ENCODE data around the gene CCL18. TPM values are rescaled to one million over a fixed set of nuclear protein-coding genes. Genes with fewer than 3 reads are reported as not detected.
"Not testable (repeated sequence)": the region's sequence is repeated elsewhere in the genome, so short reads cannot be mapped to it uniquely, and the experiment has no call there.

Gene CCL18
- total RNA-seq, 2 donors from 2014 or later = not detected

DNA sequence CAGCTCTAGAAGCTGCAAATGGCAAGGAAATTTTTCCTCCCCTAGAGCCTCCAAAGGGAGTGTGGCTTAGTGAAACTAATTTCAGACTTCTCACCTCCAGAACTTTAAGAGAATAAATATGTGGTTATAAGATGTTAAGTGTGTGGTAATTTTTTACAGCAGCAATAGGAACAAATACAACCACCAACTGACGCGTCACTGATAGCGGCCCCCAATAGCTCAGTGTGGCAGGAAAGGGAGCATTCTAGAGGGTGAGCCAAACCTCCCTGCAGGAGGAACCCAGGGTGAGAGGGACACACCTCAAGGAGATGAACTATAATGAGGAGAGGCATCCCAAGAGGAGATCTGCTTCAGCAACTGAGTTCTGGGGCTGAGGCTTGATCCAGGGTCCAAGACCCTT lies 43.6 kb downstream of the CCL18 start:
- Histone ChIP-seq H3K27me3 (ENCODE audit: control insufficient read depth, insufficient read depth, low read length, poor library complexity, severe bottlenecking) (peaks cover 83% of the 10 kb centered on the region), H3K4me3 (ENCODE audit: low read length) (no peak overlapping the region), H3K9ac (ENCODE audit: extremely low read depth, low read length, poor library complexity, severe bottlenecking) (no peak overlapping the region), H3K36me3 (ENCODE audit: control insufficient read depth, insufficient read depth, low read length) (no peaks in the 10 kb centered on the region), H3K27ac (ENCODE audit: low read depth, low read length) (no peak overlapping the region), H3K4me1 (ENCODE audit: control insufficient read depth, insufficient read depth, low read length) (no peaks in the 10 kb centered on the region), H3K9me3 (ENCODE audit: control insufficient read depth, low read length) (peaks cover 10% of the 10 kb centered on the region)
- Mint-ChIP-seq H3K27me3 (ENCODE audit: insufficient read depth) (peaks cover 69% of the 10 kb centered on the region), H3K27ac (no peak overlapping the region), H3K9me3 (peaks cover 6% of the 10 kb centered on the region), H3K36me3 (ENCODE audit: low read depth) (no peaks in the 10 kb centered on the region), H3K4me1 (peaks cover 14% of the 10 kb centered on the region), H3K4me3 (no peak overlapping the region)
- 92% methylated on average over 3 of the region's 3 CpGs; no CpG with 5 or more reads in 1 of the 2 experiments for WGBS, 2 experiments (ENCODE audit: insufficient coverage in 1 of 2, insufficient read length in 1 of 2)
- DNase-seq = peak; percentile 13
- TF ChIP-seq, protein P1, sequence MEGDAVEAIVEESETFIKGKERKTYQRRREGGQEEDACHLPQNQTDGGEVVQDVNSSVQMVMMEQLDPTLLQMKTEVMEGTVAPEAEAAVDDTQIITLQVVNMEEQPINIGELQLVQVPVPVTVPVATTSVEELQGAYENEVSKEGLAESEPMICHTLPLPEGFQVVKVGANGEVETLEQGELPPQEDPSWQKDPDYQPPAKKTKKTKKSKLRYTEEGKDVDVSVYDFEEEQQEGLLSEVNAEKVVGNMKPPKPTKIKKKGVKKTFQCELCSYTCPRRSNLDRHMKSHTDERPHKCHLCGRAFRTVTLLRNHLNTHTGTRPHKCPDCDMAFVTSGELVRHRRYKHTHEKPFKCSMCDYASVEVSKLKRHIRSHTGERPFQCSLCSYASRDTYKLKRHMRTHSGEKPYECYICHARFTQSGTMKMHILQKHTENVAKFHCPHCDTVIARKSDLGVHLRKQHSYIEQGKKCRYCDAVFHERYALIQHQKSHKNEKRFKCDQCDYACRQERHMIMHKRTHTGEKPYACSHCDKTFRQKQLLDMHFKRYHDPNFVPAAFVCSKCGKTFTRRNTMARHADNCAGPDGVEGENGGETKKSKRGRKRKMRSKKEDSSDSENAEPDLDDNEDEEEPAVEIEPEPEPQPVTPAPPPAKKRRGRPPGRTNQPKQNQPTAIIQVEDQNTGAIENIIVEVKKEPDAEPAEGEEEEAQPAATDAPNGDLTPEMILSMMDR (conservative IDR thresholded peaks at IDR 0.05) = no peak

DNA sequence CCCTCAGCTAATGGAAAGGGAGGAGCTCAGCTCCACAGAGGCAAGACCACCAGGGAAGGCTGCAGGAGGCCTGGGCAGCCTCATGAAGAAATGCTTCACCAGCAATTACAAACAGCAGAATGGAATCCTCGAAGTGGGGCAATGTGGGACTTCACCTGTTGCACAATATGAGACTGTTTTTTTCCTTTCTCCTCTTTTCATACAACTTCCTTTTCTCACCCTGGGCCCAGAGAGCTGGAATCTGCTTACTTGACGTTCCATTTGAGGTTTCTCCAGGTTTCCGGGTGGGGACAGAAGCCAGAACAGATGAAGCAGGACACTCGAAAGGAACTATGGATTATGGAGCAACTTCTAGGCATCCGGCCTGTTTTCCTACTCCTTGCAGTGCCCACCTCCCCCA lies 44.2 kb downstream of the CCL18 start:
- not testable (repeated sequence) for H3K27ac ChIP-seq (ENCODE audit: low read depth, low read length); H3K4me1 ChIP-seq (ENCODE audit: control insufficient read depth, insufficient read depth, low read length); H3K4me3 Mint-ChIP-seq; H3K36me3 ChIP-seq (ENCODE audit: control insufficient read depth, insufficient read depth, low read length); H3K9me3 Mint-ChIP-seq; H3K9ac ChIP-seq (ENCODE audit: extremely low read depth, low read length, poor library complexity, severe bottlenecking); H3K27ac Mint-ChIP-seq; H3K9me3 ChIP-seq (ENCODE audit: control insufficient read depth, low read length); H3K36me3 Mint-ChIP-seq (ENCODE audit: low read depth); H3K4me3 ChIP-seq (ENCODE audit: low read length)
- peaks cover 63% of the 10 kb centered on the region for H3K27me3 Mint-ChIP-seq (ENCODE audit: insufficient read depth)
- DNase-seq = peak; percentile 27
- peaks cover 77% of the 10 kb centered on the region for H3K27me3 ChIP-seq (ENCODE audit: control insufficient read depth, insufficient read depth, low read length, poor library complexity, severe bottlenecking)
- WGBS, 2 experiments (ENCODE audit: insufficient coverage in 1 of 2, insufficient read length in 1 of 2) = 86 to 100% methylated on average over 1 to 5 of the region's 5 CpGs
- peaks cover 14% of the 10 kb centered on the region for H3K4me1 Mint-ChIP-seq

DNA sequence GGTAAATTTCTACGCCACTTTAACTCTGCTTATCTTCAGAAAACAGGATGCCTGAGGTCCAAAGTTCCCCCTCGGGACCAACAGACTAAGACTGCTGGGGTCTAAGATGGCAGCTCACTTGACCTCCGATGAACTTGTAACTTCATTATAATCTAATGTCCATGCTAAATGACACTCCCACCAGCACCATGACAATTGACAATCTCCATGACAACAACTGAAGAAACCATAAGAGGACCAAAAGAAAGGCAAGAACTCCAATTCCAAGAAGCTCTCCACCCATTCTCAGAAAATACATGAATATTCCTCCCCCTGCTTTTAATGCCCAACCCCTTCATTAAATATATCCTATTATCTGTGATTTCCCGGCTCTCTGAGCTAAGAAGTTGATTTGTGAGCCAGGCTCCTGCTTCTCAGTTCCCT lies 47.0 kb downstream of the CCL18 start:
- Histone ChIP-seq H3K27me3 (ENCODE audit: control insufficient read depth, insufficient read depth, low read length, poor library complexity, severe bottlenecking) (peaks cover 49% of the 10 kb centered on the region), H3K4me3 (ENCODE audit: low read length) (no peak overlapping the region), H3K9me3 (ENCODE audit: control insufficient read depth, low read length) (peaks cover 10% of the 10 kb centered on the region), H3K9ac (ENCODE audit: extremely low read depth, low read length, poor library complexity, severe bottlenecking) (no peak overlapping the region), H3K36me3 (ENCODE audit: control insufficient read depth, insufficient read depth, low read length) (no peaks in the 10 kb centered on the region), H3K4me1 (ENCODE audit: control insufficient read depth, insufficient read depth, low read length) (no peaks in the 10 kb centered on the region), H3K27ac (ENCODE audit: low read depth, low read length) (no peak overlapping the region)
- H3K4me3 Mint-ChIP-seq = no peak overlapping the region
- TF ChIP-seq, protein P1 (conservative IDR thresholded peaks at IDR 0.05) = no peak
- H3K36me3 Mint-ChIP-seq (ENCODE audit: low read depth) = no peaks in the 10 kb centered on the region
- peak; percentile 17 for DNase-seq
- H3K27me3 Mint-ChIP-seq (ENCODE audit: insufficient read depth) = peaks cover 42% of the 10 kb centered on the region
- H3K9me3 Mint-ChIP-seq = peaks cover 6% of the 10 kb centered on the region
- no peak overlapping the region for H3K27ac Mint-ChIP-seq
- WGBS, 2 experiments (ENCODE audit: insufficient coverage in 1 of 2, insufficient read length in 1 of 2) = 96 to 100% methylated on average over 1 to 4 of the region's 4 CpGs
- peaks cover 13% of the 10 kb centered on the region for H3K4me1 Mint-ChIP-seq

DNA sequence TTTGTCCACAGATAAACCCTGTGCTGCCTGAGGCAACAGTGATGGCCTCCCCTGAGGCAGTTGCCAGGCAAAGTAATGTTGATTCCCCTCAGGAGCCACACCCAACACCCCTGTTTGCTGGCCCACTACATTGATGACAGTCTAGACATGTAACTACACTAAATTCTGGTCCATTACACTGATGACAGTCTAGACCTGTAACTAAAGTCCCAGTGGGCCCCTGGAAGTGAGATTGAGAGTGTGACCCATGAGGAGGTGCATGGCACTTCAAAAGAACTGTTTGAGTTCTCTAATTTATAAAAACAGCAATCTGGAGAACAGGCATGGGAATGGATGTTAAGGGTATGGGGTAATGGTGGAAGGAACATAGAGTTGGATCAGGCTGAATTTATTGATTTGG lies 48.5 kb downstream of the CCL18 start:
- peaks cover 34% of the 10 kb centered on the region for H3K27me3 ChIP-seq (ENCODE audit: control insufficient read depth, insufficient read depth, low read length, poor library complexity, severe bottlenecking)
- TF ChIP-seq, protein P1 (conservative IDR thresholded peaks at IDR 0.05) = no peak
- H3K4me3 Mint-ChIP-seq = no peak overlapping the region
- H3K36me3 ChIP-seq (ENCODE audit: control insufficient read depth, insufficient read depth, low read length) = no peaks in the 10 kb centered on the region
- H3K4me1 ChIP-seq (ENCODE audit: control insufficient read depth, insufficient read depth, low read length) = no peaks in the 10 kb centered on the region
- no peak for DNase-seq
- H3K4me3 ChIP-seq (ENCODE audit: low read length) = peak overlapping the region; percentile 1
- H3K27me3 Mint-ChIP-seq (ENCODE audit: insufficient read depth) = peaks cover 32% of the 10 kb centered on the region
- H3K27ac ChIP-seq (ENCODE audit: low read depth, low read length) = no peak overlapping the region
- peaks cover 6% of the 10 kb centered on the region for H3K9me3 Mint-ChIP-seq
- peaks cover 13% of the 10 kb centered on the region for H3K4me1 Mint-ChIP-seq
- no peaks in the 10 kb centered on the region for H3K36me3 Mint-ChIP-seq (ENCODE audit: low read depth)
- H3K9ac ChIP-seq (ENCODE audit: extremely low read depth, low read length, poor library complexity, severe bottlenecking) = no peak overlapping the region
- peaks cover 10% of the 10 kb centered on the region for H3K9me3 ChIP-seq (ENCODE audit: control insufficient read depth, low read length)
- no peak overlapping the region for H3K27ac Mint-ChIP-seq

DNA sequence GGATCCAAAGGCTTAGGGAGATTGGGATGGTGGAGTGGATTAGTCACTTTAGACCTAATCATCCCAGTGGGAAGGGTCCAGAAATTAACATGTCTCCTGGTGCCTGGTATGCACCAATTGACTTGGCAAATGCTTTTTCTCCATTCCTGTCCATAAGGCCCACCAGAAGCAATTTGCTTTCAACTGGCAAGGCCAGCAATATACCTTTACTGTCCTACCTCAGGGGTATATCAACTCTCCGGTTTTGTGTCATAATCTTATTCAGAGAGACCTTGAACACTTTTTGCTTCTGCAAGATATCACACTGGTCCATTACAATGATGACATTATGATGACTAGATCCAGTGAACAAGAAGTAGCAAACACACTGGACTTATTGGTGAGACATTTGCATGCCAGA lies 49.1 kb downstream of the CCL18 start:
- H3K4me1 Mint-ChIP-seq = peaks cover 13% of the 10 kb centered on the region
- not testable (repeated sequence) for H3K36me3 Mint-ChIP-seq (ENCODE audit: low read depth); H3K4me3 ChIP-seq (ENCODE audit: low read length); H3K27ac Mint-ChIP-seq; H3K4me1 ChIP-seq (ENCODE audit: control insufficient read depth, insufficient read depth, low read length); H3K27ac ChIP-seq (ENCODE audit: low read depth, low read length); H3K4me3 Mint-ChIP-seq; H3K9me3 ChIP-seq (ENCODE audit: control insufficient read depth, low read length); H3K9ac ChIP-seq (ENCODE audit: extremely low read depth, low read length, poor library complexity, severe bottlenecking); DNase-seq; H3K9me3 Mint-ChIP-seq; H3K36me3 ChIP-seq (ENCODE audit: control insufficient read depth, insufficient read depth, low read length)
- WGBS, 2 experiments (ENCODE audit: insufficient coverage in 1 of 2, insufficient read length in 1 of 2) = 69% methylated on average over 1 of the region's 1 CpG; no CpG with 5 or more reads in 1 of the 2 experiments
- H3K27me3 ChIP-seq (ENCODE audit: control insufficient read depth, insufficient read depth, low read length, poor library complexity, severe bottlenecking) = peaks cover 29% of the 10 kb centered on the region
- H3K27me3 Mint-ChIP-seq (ENCODE audit: insufficient read depth) = peaks cover 26% of the 10 kb centered on the region

Data from endodermal cell (in vitro differentiated cells).